Measurements from ENCODE around the gene ZBTB12. TPM values are rescaled to one million over a fixed set of nuclear protein-coding genes. Genes with fewer than 3 reads are reported as not detected.

ZBTB12 gene
- total RNA-seq, 1 experiment from 2014 or later, result 16.2 TPM

DNA sequence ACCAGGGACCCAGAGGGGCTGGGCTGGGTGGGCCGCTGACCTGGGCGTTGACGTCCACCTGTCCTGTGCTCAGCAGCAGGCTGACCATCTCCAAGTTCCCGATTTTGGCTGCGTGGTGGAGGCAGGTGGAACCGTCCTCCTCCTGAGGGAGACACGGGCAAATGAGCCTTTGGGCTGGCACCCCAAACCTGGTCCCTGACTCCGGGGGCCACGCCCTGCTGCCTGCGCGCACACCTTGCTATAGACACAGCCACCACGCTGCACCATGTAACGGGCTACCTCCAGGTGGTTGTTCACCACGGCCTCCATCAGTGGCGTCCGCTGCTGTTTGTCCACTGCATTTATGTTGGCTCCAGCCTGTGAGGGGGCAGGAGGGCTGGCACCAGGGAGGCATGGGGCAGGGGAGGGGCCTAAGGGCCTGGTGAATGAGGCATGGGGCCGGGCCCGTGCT lies 15.3 kb downstream of the ZBTB12 start:
- no peaks in the 10 kb centered on the region for H3K79me2 ChIP-seq (ENCODE audit: low read depth)
- no peak for DNase-seq
- no peak overlapping the region for H3K4me2 ChIP-seq
- TF ChIP-seq, protein P1, sequence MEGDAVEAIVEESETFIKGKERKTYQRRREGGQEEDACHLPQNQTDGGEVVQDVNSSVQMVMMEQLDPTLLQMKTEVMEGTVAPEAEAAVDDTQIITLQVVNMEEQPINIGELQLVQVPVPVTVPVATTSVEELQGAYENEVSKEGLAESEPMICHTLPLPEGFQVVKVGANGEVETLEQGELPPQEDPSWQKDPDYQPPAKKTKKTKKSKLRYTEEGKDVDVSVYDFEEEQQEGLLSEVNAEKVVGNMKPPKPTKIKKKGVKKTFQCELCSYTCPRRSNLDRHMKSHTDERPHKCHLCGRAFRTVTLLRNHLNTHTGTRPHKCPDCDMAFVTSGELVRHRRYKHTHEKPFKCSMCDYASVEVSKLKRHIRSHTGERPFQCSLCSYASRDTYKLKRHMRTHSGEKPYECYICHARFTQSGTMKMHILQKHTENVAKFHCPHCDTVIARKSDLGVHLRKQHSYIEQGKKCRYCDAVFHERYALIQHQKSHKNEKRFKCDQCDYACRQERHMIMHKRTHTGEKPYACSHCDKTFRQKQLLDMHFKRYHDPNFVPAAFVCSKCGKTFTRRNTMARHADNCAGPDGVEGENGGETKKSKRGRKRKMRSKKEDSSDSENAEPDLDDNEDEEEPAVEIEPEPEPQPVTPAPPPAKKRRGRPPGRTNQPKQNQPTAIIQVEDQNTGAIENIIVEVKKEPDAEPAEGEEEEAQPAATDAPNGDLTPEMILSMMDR (conservative IDR thresholded peaks at IDR 0.05), result no peak
- TF ChIP-seq EZH2 (IDR thresholded peaks at IDR 0.05; ENCODE audit: low read depth), result no peak
- H2AFZ ChIP-seq, result no peak overlapping the region
- H4K20me1 ChIP-seq (ENCODE audit: insufficient read depth), result no peaks in the 10 kb centered on the region
- intact Hi-C loops (cut with micrococcal nuclease; ENCODE audit: unreplicated experiment), result no loop called here
- H3F3A ChIP-seq (ENCODE audit: insufficient read depth, low read depth), result no peaks in the 10 kb centered on the region
- H3K27me3 ChIP-seq (ENCODE audit: insufficient read depth, low read depth), result no peaks in the 10 kb centered on the region
- H3K4me1 ChIP-seq (replicated peaks; ENCODE audit: insufficient read depth), result no peaks in the 10 kb centered on the region
- H3K4me3 ChIP-seq, result no peak overlapping the region
- ChIA-PET CTCF (no interaction called here), POLR2A (ENCODE audit: unreplicated experiment) (interaction anchor here (0.7 kb wide), 1 partner anchor 152 kb away, joined by 4 read pairs; no protein-coding TSS in a partner anchor)
- BruUV-seq (replicated peaks), result no TSS peak
- no peak overlapping the region for H3K27ac ChIP-seq
- no peaks in the 10 kb centered on the region for H3K9me2 ChIP-seq (ENCODE audit: insufficient read depth)
- H3K9me3 ChIP-seq (ENCODE audit: insufficient read depth, low read depth), result no peaks in the 10 kb centered on the region
- peaks cover 5% of the 10 kb centered on the region; the same call in 1 of the 2 replicates for H3K36me3 ChIP-seq (ENCODE audit: low read depth)

DNA sequence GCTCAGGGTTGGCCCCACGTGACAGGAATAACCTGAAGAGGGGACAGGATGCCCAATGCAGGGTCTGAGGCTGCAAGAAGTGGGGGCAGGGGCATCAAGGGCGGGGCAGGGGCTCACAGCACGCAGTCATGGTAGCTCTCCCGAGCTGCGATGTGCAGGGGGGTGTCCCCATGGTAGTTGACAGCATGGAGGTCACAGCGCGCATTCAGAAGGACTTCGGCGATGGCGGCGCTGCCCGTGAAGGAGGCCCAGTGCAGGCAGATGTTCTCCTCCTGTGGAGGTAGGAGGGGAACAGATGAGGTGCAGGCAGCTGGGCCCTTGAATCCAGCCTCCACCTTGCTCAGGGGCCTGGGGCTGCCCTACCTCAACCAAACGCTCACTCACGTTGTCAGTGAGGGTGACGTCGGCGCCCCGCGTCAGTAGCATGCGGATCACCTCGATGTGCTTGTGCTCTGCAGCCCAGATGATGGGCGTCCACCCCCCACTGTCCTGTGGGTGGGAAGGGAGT lies 17.3 kb downstream of the ZBTB12 start:
- Histone ChIP-seq H3K79me2 (ENCODE audit: low read depth) (no peaks in the 10 kb centered on the region), H3K9me3 (ENCODE audit: insufficient read depth, low read depth) (no peaks in the 10 kb centered on the region), H3K4me3 (no peak overlapping the region), H3F3A (ENCODE audit: insufficient read depth, low read depth) (peaks cover 8% of the 10 kb centered on the region), H3K27me3 (ENCODE audit: insufficient read depth, low read depth) (no peaks in the 10 kb centered on the region), H3K4me2 (no peak overlapping the region), H3K4me1 (replicated peaks; ENCODE audit: insufficient read depth) (no peaks in the 10 kb centered on the region), H3K36me3 (ENCODE audit: low read depth) (peaks cover 5% of the 10 kb centered on the region; the same call in 1 of the 2 replicates), H2AFZ (no peak overlapping the region), H3K27ac (no peak overlapping the region), H4K20me1 (ENCODE audit: insufficient read depth) (no peaks in the 10 kb centered on the region), H3K9me2 (ENCODE audit: insufficient read depth) (no peaks in the 10 kb centered on the region)
- TF ChIP-seq EZH2 (IDR thresholded peaks at IDR 0.05; ENCODE audit: low read depth), result no peak
- TF ChIP-seq, protein P1 (conservative IDR thresholded peaks at IDR 0.05), result no peak
- ChIA-PET CTCF (no interaction called here), POLR2A (ENCODE audit: unreplicated experiment) (interaction anchor here (0.7 kb wide), 1 partner anchor 16 kb away, joined by 4 read pairs; no protein-coding TSS in a partner anchor)
- intact Hi-C loops (cut with micrococcal nuclease; ENCODE audit: unreplicated experiment), result no loop called here
- BruUV-seq (replicated peaks), result no TSS peak
- no peak for DNase-seq

DNA sequence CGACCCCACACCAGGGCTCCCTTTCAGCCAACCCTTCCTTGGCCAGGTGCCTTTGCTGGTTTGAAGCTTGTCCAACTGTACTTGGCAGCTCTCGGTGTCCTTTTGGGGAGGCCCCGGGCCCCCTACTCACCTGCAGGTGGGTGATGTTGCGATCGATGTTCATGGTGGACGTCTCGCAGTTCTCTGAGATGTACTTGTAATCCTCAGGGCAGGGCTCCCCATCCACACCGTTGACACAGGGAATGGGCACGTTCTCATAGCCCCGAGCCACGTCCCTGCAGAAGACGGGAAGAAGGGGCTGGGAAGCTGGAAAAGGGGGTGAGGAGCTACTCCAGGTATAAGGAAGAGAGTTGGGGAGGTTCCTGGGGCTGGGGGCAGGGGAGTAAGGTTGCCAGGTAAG lies 18.2 kb downstream of the ZBTB12 start:
- Histone ChIP-seq H3K4me3 (no peak overlapping the region), H3K79me2 (ENCODE audit: low read depth) (no peaks in the 10 kb centered on the region), H3K9me3 (ENCODE audit: insufficient read depth, low read depth) (no peaks in the 10 kb centered on the region), H3K4me2 (no peak overlapping the region), H3K9me2 (ENCODE audit: insufficient read depth) (no peaks in the 10 kb centered on the region), H3K27ac (no peak overlapping the region), H4K20me1 (ENCODE audit: insufficient read depth) (no peaks in the 10 kb centered on the region), H2AFZ (no peak overlapping the region), H3K36me3 (ENCODE audit: low read depth) (peaks cover 5% of the 10 kb centered on the region; the same call in 1 of the 2 replicates), H3K4me1 (replicated peaks; ENCODE audit: insufficient read depth) (no peaks in the 10 kb centered on the region), H3F3A (ENCODE audit: insufficient read depth, low read depth) (peaks cover 14% of the 10 kb centered on the region), H3K27me3 (ENCODE audit: insufficient read depth, low read depth) (no peaks in the 10 kb centered on the region)
- TF ChIP-seq EZH2 (IDR thresholded peaks at IDR 0.05; ENCODE audit: low read depth), result no peak
- TF ChIP-seq, protein P1 (conservative IDR thresholded peaks at IDR 0.05), result no peak
- ChIA-PET CTCF (interaction anchor here (0.6 kb wide), 1 partner anchor 389 kb away, joined by 7 read pairs; no protein-coding TSS in a partner anchor), POLR2A (ENCODE audit: unreplicated experiment) (no interaction called here)
- intact Hi-C loops (cut with micrococcal nuclease; ENCODE audit: unreplicated experiment), result no loop called here
- BruUV-seq (replicated peaks), result no TSS peak
- no peak for DNase-seq

Measured in PC-9 (cell line).